ENCODE measurements around the gene GIMAP2. TPM values are rescaled to one million over a fixed set of nuclear protein-coding genes. Genes with fewer than 3 reads are reported as not detected.

Gene GIMAP2
- total RNA-seq, 2 donors from 2014 or later: not detected

- 88% methylated on average over 4 to 6 of the region's 9 CpGs for WGBS, 2 experiments (ENCODE audit: insufficient coverage in 1 of 2, insufficient read length in 1 of 2)
- Mint-ChIP-seq H3K27ac (no peak overlapping the region), H3K27me3 (ENCODE audit: insufficient read depth) (peaks cover 9% of the 10 kb centered on the region), H3K36me3 (ENCODE audit: low read depth) (no peaks in the 10 kb centered on the region), H3K9me3 (peaks cover 4% of the 10 kb centered on the region), H3K4me3 (no peak overlapping the region), H3K4me1 (no peaks in the 10 kb centered on the region)
- Histone ChIP-seq H3K4me3 (ENCODE audit: low read length) (no peak overlapping the region), H3K9ac (ENCODE audit: extremely low read depth, low read length, poor library complexity, severe bottlenecking) (no peak overlapping the region), H3K27me3 (ENCODE audit: control insufficient read depth, insufficient read depth, low read length, poor library complexity, severe bottlenecking) (no peaks in the 10 kb centered on the region), H3K36me3 (ENCODE audit: control insufficient read depth, insufficient read depth, low read length) (no peaks in the 10 kb centered on the region), H3K27ac (ENCODE audit: low read depth, low read length) (no peak overlapping the region), H3K4me1 (ENCODE audit: control insufficient read depth, insufficient read depth, low read length) (no peaks in the 10 kb centered on the region), H3K9me3 (ENCODE audit: control insufficient read depth, low read length) (no peaks in the 10 kb centered on the region)
- no peak for TF ChIP-seq CTCF (conservative IDR thresholded peaks at IDR 0.05)
- no peak for DNase-seq
Measured at GRCh38 chr7:150665089-150665748, 20.3 kb upstream of the GIMAP2 start.

GRCh38 chr7:150665896-150666295 lies 19.6 kb upstream of the GIMAP2 start:
- no peaks in the 10 kb centered on the region for H3K36me3 ChIP-seq (ENCODE audit: control insufficient read depth, insufficient read depth, low read length)
- no peaks in the 10 kb centered on the region for H3K4me1 Mint-ChIP-seq
- TF ChIP-seq CTCF (conservative IDR thresholded peaks at IDR 0.05): no peak
- no peaks in the 10 kb centered on the region for H3K4me1 ChIP-seq (ENCODE audit: control insufficient read depth, insufficient read depth, low read length)
- H3K27me3 Mint-ChIP-seq (ENCODE audit: insufficient read depth): peaks cover 12% of the 10 kb centered on the region
- H3K27me3 ChIP-seq (ENCODE audit: control insufficient read depth, insufficient read depth, low read length, poor library complexity, severe bottlenecking): no peaks in the 10 kb centered on the region
- H3K4me3 ChIP-seq (ENCODE audit: low read length): no peak overlapping the region
- no peak overlapping the region for H3K27ac Mint-ChIP-seq
- H3K27ac ChIP-seq (ENCODE audit: low read depth, low read length): no peak overlapping the region
- no peaks in the 10 kb centered on the region for H3K36me3 Mint-ChIP-seq (ENCODE audit: low read depth)
- peaks cover 4% of the 10 kb centered on the region for H3K9me3 Mint-ChIP-seq
- H3K9ac ChIP-seq (ENCODE audit: extremely low read depth, low read length, poor library complexity, severe bottlenecking): no peak overlapping the region
- WGBS, 2 experiments (ENCODE audit: insufficient coverage in 1 of 2, insufficient read length in 1 of 2): 87 to 100% methylated on average over 2 of the region's 2 CpGs
- H3K4me3 Mint-ChIP-seq: no peak overlapping the region
- H3K9me3 ChIP-seq (ENCODE audit: control insufficient read depth, low read length): no peaks in the 10 kb centered on the region
- DNase-seq: no peak

- no peaks in the 10 kb centered on the region for H3K4me1 ChIP-seq (ENCODE audit: control insufficient read depth, insufficient read depth, low read length)
- H3K27ac ChIP-seq (ENCODE audit: low read depth, low read length): no peak overlapping the region
- H3K4me3 Mint-ChIP-seq: no peak overlapping the region
- H3K36me3 Mint-ChIP-seq (ENCODE audit: low read depth): no peaks in the 10 kb centered on the region
- no peak for DNase-seq
- H3K27ac Mint-ChIP-seq: no peak overlapping the region
- no peak overlapping the region for H3K9ac ChIP-seq (ENCODE audit: extremely low read depth, low read length, poor library complexity, severe bottlenecking)
- peaks cover 4% of the 10 kb centered on the region for H3K9me3 Mint-ChIP-seq
- H3K36me3 ChIP-seq (ENCODE audit: control insufficient read depth, insufficient read depth, low read length): no peaks in the 10 kb centered on the region
- no peaks in the 10 kb centered on the region for H3K9me3 ChIP-seq (ENCODE audit: control insufficient read depth, low read length)
- no peak for TF ChIP-seq CTCF (conservative IDR thresholded peaks at IDR 0.05)
- no peaks in the 10 kb centered on the region for H3K4me1 Mint-ChIP-seq
- H3K4me3 ChIP-seq (ENCODE audit: low read length): no peak overlapping the region
- peaks cover 14% of the 10 kb centered on the region for H3K27me3 Mint-ChIP-seq (ENCODE audit: insufficient read depth)
- no peaks in the 10 kb centered on the region for H3K27me3 ChIP-seq (ENCODE audit: control insufficient read depth, insufficient read depth, low read length, poor library complexity, severe bottlenecking)
Measured at GRCh38 chr7:150666412-150666811, 19.1 kb upstream of the GIMAP2 start.
